ENCODE data around the gene TUSC2. TPM values are rescaled to one million over a fixed set of nuclear protein-coding genes. Genes with fewer than 3 reads are reported as not detected.

Gene TUSC2
- total RNA-seq, 1 donor from 2014 or later = 17.7 TPM

DNA sequence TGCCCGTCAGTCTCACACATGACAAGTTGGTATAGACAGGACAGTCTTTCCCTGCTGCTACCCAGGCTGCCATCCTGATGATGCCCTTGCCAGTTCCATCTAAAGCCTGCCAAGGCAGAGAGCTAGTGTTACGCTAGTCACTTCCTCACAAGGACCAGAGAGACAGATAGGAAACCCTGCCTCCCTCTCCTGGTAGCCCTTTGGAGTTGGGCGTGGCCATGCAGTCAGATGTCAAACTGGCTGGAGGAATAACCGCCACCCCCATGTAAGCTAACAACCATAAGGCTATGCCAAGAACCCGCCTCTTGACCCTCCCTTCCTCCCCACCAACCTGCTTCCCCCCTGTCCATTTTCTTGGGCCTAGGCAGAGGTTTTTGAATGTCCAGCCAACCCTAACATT, 28.5 kb upstream of the TUSC2 start:
- intact Hi-C loops (cut with DNase I) = no loop called here
- DNase-seq (ENCODE audit: low spot score) (no peak), ATAC-seq (no peak)

DNA sequence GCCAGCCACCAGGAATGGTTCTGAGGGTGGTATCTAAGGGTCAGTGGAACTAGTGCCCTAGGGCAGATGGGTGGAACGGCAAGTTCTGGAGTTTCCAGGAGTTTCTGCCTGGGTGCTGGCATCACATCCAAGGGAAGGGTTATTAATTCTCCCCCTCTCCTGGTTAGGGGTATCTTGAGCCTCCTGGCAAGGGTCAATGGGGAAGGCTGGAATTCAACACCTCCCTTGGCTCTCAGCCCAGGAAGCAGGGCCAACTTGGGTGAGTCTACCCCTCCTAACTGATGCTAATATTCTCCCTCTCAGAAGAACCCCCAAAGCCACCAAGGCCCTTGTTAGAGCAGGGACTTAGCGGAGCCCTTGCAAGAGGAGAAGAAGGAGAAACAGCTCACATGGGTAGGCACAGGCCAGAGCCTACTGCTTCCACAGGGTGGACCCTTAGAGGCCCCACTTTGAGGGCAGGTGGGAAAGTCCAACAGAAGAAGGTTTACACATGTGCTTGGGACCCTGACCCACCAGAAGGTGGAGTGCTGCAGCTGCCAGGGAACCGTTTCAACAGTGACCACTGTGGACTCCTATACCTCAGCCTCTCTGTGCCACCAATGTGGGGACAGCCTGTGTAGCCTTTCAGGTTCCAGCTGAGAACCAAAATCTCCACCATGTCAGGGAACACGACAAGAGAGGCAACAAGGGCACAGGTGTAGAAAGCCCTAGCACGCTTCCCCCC, 28.0 kb upstream of the TUSC2 start:
- DNase-seq (ENCODE audit: low spot score) (no peak), ATAC-seq (no peak)
- intact Hi-C loops (cut with DNase I) = no loop called here

DNA sequence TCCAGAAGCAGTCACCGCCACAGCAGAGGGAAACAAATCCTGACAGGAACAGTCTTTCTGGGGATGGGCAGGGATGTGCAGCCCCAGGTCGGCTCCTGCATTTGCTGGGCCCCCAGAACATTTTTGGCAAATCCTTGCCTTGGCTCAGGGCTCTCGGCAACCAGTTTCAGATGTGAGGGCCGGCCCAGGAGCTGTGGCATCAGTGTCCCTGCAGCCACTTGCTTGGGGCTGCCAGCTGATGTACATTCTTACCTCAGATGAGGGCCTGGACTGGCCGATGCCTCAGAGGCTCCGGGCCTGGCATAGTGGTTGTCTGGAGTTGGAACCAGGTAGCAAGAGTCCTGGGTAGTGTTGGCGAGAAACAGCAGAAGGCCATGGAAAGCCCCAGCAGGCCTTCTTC, 26.8 kb upstream of the TUSC2 start:
- DNase-seq (ENCODE audit: low spot score) = no peak
- ATAC-seq = no peak
- intact Hi-C loops (cut with DNase I) = no loop called here

DNA sequence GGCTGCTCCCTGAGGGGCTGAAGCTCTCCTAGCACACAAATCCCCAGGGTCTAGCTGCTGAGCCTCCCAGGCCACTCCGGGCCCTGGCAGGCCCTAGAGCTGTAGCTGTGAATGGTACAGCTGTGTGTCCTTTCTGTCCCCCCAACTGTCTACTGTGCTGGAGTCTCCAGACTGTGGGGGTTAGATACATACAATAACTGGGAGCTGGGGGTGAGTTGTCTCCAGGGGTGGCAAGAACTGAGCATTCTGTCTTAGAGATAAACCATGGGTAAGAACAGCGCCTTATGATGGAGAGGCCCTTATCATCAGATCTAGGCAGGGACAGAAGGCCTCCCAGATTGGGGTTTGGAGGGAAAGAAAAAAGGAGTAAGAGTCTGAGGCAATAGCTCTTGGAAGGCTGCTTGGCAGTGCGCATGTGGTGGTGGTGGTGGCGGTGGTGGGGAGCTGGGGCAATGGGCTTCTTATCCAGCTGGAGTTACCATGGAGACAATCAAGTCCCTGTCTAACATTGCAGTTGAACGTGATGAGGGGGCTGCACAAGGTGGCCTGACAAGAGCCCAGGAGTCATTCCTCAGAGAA, 26.3 kb upstream of the TUSC2 start:
- DNase-seq (ENCODE audit: low spot score) = no peak
- no peak for ATAC-seq
- intact Hi-C loops (cut with DNase I) = no loop called here

DNA sequence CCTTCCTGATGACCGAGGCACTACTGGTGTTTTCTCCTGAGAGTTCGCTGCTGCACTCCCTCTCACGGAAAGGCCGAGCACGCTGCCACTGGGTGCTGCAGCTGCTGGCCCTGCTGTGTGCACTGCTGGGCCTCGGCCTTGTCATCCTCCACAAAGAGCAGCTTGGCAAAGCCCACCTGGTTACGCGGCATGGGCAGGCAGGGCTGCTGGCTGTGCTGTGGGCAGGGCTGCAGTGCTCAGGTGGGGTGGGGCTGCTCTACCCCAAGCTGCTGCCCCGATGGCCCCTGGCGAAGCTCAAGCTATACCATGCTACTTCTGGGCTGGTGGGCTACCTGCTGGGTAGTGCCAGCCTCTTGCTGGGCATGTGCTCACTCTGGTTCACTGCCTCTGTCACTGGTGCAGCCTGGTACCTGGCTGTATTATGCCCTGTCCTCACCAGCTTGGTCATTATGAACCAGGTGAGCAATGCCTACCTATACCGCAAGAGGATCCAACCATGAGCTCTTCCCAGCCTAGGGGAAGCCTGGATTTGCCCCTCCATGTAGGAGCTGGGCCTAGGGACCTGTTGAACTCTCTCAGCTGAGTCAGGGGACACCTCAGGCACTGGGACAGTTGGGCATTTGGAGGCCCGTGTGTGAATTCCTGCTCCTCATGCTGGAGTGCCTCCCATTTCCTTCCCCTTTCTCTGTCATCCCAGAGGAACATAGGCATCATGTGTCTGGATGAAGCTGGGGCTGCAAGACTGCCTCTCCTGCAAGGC, 25.4 kb upstream of the TUSC2 start:
- intact Hi-C loops (cut with DNase I) = no loop called here
- ATAC-seq = no peak
- DNase-seq (ENCODE audit: low spot score) = no peak

DNA sequence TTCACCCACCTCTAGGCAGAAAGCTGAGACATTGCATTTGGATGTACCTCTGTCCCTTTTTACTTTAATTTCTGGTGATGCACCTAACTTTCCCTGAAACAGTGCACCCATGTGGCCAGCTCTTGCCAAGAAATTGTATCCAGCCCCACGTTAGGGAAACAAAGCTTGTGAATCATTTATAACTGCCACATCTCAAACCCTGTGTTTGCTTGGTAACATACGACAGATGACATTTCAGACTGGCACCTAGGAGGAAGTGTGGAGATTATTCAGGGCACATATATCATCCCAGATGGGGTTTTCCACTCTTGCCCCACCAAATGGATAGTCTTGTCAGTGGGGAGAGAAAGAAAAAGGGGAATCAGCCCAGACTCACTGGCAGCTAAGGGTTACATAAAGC, 24.8 kb upstream of the TUSC2 start:
- ATAC-seq (no peak), DNase-seq (ENCODE audit: low spot score) (no peak)
- intact Hi-C loops (cut with DNase I) = no loop called here

DNA sequence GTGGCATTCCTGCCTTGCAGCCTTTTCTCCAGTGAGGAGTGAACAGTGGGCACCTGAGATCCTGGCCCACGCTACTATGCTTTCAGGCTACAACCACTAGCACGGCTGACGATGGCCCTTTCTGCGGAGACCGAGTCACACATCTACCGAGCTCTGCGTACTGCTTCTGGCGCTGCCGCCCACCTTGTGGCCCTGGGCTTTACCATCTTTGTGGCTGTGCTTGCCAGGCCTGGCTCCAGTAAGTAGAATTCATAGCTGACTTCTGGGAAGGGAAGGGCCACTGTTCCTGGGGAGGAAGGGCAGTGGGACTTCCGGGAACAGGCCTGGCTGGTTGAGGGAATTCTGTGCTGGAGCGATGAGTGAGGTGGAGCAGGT, 23.3 kb upstream of the TUSC2 start:
- intact Hi-C loops (cut with DNase I) = no loop called here
- ATAC-seq (no peak), DNase-seq (ENCODE audit: low spot score) (no peak)

DNA sequence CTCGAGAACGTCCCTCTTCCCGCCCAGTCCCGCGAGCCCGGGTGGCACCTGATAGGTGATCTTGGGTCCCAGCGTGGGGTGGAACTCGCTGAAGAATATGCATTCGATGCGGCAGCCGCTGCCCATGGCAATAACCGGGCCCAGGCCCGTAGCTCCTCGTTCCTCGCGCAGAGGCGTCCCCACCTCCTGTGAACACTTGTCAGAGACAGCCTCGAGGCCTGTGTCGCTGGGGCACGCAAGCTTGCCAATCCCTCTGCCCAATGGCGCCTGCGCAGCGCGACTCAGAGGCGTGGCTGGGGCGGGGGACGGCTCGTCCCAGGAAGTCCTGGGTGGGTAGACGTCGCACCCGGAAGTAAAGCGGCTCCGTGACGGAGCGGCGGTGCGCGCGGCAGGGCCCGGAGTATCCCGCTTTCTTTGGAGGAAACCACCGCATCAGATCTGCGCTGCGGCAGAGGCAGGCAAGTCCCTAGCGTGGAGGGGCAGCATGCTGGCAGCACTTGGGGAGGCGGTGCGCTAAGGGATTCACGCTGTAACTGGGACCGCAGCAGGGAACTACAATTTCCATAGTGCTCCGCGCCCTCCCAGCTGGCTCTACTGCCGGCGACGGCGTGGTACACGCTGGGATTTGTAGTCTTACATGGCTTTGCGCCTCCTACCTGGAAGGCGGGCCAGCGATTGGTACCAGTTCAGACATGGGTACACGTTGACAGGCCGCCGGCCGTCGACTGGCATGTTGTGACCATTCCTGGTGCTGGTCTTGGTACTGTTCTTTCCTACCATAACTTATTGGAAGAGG, 22.7 kb upstream of the TUSC2 start, which contains the start of the genes CYB561D2 and NPRL2:
CYB561D2 (plus strand) TSS at position 336 of the 796 bp plus-strand sequence. CDS start 572 bp downstream, outside the sequence.
NPRL2 (minus strand) TSS at position 249 of the 796 bp plus-strand sequence; CDS start at position 126, 123 bp downstream.
- DNase-seq (ENCODE audit: low spot score) = peak; percentile 98
- intact Hi-C loops (cut with DNase I) = no loop called here

DNA sequence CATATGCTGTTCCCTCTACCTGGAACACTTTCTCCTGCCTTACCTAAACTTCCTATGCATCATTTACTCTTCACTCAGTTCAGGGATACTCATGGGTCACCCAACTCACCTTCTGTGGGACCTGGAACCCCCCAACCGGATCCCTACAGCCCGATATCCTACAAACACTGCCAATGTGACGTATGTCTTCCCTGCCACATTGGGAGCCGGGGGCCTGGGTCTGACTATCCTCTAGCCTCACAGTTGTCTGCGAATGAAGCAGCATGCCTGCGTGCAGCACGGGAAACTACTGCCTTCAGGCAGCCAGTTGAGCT, 22.1 kb upstream of the TUSC2 start:
- DNase-seq (ENCODE audit: low spot score) = no peak
- ATAC-seq = no peak
- intact Hi-C loops (cut with DNase I) = no loop called here

More for the DNA sequence above, 22.7 kb upstream of the TUSC2 start, which contains the start of the genes CYB561D2 and NPRL2:
- peak; percentile 96 for ATAC-seq

DNA sequence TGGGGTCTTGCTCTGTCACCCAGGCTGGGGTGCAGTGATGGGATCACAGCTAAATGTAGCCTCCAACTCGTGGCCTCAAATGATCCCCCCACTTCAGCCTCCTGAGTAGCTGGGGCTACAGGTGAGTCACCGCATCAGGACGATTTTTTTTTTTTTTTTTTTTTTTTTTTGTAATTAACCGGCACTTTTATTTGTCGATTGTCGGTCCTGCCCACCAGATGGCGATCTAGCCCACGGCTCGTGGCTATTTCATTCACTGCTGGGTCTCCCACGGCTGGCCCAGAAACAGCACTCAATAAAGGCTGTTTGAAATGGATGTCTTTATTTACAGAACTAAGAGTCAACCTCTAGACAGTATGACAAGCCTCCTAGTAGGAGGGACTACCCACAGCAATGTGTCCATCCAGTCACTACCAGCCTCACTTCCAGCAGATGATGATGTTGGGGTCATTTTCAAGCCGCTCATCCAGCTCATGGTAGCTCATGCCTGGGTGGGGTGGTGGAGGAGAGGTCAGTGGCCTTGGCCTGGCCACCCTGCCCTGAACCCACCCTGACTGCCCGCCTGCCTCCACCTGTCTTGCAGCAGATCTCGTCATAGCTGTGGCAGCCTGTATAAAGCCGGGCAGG, 19.3 kb upstream of the TUSC2 start:
- ATAC-seq = no peak
- peak; percentile 86 for DNase-seq (ENCODE audit: low spot score)
- intact Hi-C loops (cut with DNase I) = loop anchor here (5.0 kb wide), 1 partner anchor 195 kb away; no protein-coding TSS in a partner anchor

DNA sequence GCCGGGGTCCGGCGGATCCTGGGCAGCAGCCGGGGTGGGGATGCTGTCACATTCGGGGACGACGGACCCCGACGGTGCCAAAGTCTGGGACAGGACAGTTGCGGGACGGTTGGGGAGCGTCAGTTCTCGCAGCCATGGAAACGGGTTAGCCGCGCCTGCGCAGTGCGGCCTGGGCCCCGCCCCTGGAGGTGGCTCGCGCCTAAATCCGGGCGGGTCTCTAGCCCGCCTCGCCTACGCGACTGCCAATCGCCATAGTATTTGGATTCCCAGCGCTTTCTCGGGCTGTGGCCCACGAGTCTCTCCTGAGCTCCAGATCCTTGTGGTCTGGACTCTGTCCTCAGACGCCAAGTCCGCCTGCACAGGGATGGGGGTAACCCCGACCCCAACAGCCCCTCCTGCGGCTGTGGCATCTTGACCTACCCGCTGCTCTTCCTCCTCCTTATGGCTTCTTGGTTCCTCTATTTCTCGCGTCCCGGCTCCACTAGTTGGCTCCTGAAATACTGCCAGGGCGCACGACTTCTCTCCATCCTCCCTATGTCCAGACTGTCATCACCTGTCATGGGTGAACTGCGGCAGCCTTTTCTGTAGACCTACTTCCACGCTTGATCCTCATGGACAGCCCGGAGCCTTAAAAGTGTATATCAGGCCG, 17.7 kb upstream of the TUSC2 start, which contains the start of gene ZMYND10:
ZMYND10 (minus strand) TSS at position 147 of the 649 bp plus-strand sequence. CDS start 153 bp downstream, outside the sequence.
- intact Hi-C loops (cut with DNase I) = loop anchor here (5.0 kb wide), 1 partner anchor 197 kb away; no protein-coding TSS in a partner anchor
- ATAC-seq (peak; percentile 49), DNase-seq (ENCODE audit: low spot score) (peak; percentile 85)

DNA sequence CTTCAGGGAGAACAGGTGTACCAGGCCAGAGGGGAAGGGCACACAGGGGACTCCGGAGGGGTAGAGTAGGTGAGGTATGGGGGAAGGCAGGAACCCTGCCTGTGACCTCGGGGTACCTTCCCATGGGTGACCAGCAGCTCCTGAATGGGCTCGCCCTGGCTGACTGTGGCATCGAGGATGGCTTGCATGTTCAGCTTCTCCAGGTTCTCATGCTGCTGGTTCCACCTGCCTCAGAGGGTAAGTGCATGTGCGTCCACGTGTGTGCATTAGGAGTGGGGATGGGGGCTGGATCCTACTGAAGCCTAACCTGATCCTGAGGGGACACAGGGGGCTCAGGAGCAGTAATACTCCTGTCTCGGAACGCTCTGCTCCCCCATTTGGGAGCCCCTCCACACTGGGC, 17.0 kb upstream of the TUSC2 start:
- no peak for DNase-seq (ENCODE audit: low spot score)
- intact Hi-C loops (cut with DNase I) = loop anchor here (5.0 kb wide), 1 partner anchor 197 kb away; no protein-coding TSS in a partner anchor
- no peak for ATAC-seq

DNA sequence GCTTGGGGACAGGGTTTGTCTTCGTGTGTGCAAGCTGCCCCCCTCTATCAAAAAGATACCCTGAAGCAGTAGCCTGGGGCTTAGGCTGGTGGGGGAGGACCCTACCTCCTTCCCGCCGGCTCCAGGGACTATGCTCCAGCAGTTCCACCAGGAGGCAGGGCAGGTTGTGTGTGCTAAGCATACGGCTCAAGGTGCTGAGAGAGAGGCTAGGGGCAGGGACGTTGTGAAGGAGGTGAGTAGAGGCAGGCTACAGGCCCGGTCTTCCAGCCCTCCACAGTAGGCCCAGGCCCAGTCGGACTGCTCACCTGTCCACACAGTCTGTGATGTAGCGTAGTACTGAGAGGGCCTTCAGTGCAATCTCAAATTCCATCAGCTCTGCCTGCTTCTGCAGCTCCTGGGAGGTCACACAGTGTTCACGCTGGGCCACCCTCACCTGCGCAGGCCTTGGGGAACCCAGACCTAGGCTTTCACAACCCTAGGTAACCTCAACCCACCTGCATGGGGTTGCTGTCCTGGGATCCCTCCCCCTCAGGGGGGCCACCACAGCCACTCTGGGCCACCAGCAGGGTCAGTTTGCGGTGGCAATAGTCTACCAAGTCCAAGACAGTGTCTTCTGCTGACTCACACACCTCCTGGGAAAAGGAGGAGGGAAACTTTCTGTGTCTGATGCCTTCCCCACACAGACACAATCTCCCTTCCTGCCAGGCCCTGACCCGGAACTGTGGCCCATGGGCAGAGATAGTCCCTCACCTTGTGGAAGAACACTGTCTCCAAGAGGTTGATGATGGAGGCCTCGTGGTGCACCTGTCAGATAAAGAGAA, 15.0 kb upstream of the TUSC2 start:
- intact Hi-C loops (cut with DNase I) = no loop called here
- ATAC-seq = no peak
- DNase-seq (ENCODE audit: low spot score) = no peak

DNA sequence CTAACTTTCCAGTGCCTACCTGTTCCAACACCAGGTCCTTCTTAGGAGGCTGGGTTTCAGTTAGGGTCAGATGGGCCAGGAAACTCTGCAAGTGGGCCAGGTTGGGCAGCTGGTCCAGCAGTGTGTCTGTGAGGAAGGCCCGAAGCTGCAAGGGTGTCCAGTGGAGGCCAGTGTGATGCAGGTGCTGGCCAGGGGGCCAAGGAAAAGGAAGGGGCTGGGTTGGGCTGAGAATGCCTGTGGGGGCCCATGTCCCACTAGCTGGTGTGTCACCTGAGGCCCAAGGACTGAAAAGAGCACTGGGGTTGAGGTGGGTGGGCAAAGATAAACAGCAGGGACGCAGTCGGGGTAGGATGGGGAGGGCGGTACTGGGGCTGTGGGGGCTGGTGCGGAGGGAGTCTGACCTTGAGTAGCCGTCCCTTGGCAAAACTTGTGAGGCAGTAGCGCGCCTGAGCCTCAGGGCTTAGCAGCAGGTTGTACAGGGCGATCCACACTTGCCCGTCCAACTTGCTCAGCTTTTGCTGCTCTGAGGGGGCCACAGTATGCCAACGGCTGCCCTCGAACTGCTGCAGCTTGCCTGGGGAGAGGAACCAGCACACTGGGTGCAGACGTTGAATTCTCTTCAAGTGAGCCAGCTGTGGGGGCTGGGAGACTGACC, 14.1 kb upstream of the TUSC2 start:
- intact Hi-C loops (cut with DNase I) = no loop called here
- no peak for ATAC-seq
- DNase-seq (ENCODE audit: low spot score) = no peak

DNA sequence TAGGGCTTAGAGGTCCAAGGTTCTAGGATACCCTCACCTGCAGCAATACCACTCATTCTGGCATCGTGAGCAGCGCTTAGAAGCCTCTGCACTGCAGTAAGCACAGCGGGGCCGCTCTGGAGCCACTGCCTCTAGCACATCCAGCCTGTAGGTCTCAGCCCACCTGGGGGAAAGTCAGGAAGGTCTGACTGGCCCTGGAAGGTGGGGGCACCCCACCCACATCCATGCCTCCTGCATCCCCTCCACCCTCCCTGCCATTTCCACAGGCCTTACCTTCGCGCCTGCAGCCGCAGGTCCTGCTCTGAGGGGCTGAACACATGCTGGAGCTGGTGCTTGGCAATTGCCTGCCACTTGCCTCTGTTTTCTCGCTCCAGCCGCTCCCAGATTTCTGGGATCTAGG, 13.5 kb upstream of the TUSC2 start:
- intact Hi-C loops (cut with DNase I) = no loop called here
- ATAC-seq (no peak), DNase-seq (ENCODE audit: low spot score) (no peak)

DNA sequence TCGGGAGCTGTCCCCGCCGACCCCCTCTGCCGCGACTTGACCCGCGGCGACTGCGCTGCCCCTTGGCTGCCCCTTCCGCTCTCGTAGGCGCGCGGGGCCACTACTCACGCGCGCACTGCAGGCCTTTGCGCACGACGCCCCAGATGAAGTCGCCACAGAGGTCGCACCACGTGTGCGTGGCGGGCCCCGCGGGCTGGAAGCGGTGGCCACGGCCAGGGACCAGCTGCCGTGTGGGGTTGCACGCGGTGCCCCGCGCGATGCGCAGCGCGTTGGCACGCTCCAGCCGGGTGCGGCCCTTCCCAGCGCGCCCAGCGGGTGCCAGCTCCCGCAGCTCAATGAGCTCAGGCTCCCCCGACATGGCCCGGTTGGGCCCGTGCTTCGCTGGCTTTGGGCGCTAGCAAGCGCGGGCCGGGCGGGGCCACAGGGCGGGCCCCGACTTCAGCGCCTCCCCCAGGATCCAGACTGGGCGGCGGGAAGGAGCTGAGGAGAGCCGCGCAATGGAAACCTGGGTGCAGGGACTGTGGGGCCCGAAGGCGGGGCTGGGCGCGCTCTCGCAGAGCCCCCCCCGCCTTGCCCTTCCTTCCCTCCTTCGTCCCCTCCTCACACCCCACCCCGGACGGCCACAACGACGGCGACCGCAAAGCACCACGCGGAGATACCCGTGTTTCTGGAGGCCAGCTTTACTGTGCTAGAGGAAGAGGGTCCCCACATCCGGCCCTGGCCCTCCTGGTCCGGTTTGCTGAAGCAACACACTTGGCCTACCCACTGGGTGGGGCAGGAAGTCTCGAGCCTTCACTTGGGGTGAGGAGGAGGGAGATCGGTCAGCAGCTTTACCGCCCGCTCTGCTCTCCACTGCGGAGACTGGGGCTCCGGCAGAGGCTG, 12.7 kb upstream of the TUSC2 start, which contains the start of gene RASSF1:
RASSF1 (minus strand) TSS at position 389 of the 882 bp plus-strand sequence; CDS start at position 358, 31 bp downstream.
- peak; percentile 90 for DNase-seq (ENCODE audit: low spot score)
- ATAC-seq = peak; percentile 55
- intact Hi-C loops (cut with DNase I) = no loop called here

Measured in sciatic nerve (tissue), 2 donors.